Inflammatory macrophage treated with lipopolysaccharide for 4 hours (primary cell): Measurements from ENCODE around the gene PMAIP1.
"Not testable (repeated sequence)": the region's sequence is repeated elsewhere in the genome, so short reads cannot be mapped to it uniquely, and the experiment has no call there.

Experiments
- DNase-seq: peaks from one replicate; pipeline ENCODE4 v3.0.0-alpha.2; 2020

The PMAIP1 gene

DNA sequence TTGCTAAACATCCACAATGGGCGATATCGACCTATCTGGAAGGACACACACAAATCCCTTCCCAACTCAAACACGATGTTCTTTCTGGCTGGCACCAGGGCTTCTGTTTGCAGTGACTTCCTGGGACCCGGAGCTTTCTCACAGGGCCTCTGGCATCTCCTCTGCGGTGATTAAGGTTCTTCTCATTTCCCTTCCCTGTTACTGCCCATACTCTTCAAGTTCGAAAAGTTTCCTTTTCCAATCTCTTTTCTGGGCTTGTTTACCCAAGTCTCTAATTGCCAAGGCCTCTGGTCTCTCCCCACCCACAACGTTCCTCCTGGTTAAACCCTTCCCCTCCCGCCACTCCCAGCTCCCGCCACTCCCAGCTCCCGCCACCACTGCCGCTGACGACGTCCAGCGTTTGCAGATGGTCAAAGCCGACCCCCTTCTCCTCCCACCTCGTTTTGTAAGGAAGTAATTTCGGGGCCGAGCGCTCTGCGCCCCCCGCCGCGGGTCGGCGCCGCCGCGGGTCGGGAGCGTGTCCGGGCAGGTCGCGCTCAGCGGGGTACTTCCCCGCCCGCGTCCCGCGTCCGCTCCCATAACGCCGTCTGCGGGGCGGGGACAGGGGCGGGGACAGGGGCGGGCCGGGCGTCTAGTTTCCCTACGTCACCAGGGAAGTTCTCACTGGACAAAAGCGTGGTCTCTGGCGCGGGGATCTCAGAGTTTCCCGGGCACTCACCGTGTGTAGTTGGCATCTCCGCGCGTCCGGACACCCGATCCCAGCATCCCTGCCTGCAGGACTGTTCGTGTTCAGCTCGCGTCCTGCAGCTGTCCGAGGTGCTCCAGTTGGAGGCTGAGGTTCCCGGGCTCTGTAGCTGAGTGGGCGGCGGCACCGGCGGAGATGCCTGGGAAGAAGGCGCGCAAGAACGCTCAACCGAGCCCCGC, at the start of gene PMAIP1:
Gene PMAIP1 (plus strand): TSS at position 699 of the 924 bp plus-strand sequence. CDS start 182 bp downstream, at position 881.
- DNase-seq, result peak; percentile 94

DNA sequence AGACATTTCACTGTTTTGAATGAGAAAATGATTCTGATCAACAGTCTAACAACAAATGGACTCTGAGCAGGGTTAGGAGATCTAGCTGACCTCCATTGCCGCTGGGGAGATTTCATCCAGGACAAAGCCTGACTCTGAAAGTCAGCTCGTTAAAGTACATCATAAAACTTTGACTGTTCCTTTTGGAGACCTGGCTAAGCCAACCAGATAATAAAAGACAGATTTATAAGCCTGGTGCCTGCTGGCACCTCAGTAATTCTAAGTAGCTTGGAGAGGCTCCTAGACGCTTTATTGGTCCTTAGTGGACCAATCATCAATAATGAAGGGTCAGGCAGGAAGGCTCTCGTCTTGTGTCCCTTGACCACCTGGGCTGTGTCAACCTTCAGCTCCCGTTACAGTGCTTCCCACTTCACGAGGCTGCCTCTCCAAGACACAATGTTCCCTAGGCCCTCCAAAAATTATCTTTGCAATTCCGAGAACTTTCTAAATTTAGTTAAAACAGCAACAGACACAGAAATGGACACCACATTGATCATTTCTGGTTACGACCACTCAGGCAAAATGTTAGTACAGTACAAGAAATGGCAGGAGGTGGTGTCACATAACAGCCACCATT, 47.9 kb upstream of the PMAIP1 start:
- no peak for DNase-seq

DNA sequence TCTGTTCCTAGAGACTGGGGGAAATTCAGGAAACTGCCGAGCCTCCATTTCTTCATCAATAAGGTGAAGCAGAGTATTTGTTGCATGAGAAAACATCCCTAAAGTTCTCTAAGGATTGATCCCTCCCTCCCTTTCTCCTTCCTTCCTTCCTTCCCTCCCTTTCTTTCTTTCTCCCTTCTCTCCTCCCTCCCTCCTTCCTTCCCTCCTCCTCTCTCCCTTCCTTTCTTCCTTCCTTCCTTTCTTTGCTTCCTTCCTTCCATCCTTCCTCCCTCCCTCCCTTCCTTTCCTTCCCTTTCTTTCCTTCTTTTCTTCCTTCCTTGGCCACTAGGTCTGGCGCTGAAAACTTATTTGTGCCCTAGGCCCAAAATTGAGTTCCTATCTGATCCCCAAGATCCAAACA, 47.2 kb upstream of the PMAIP1 start:
- DNase-seq, result no peak

DNA sequence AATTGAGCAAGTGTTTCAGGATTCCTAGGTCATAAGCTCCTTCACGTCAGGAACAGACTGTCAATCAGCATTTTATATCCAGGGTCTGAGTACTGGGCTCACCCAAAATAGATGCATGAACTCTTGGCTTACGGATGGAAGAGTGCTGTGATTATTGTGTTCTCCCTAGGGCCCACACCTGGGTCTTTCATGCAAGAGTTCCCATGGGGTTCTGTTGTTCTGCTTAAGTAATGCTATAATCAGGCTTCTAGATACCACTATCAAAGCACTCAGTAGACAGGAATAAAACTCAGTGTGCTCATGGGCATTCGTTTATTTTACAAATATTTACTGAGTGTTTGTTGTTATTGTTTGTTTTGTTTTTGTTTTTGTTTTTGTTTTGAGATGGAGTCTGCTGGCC, 46.4 kb upstream of the PMAIP1 start:
- DNase-seq, result no peak

DNA sequence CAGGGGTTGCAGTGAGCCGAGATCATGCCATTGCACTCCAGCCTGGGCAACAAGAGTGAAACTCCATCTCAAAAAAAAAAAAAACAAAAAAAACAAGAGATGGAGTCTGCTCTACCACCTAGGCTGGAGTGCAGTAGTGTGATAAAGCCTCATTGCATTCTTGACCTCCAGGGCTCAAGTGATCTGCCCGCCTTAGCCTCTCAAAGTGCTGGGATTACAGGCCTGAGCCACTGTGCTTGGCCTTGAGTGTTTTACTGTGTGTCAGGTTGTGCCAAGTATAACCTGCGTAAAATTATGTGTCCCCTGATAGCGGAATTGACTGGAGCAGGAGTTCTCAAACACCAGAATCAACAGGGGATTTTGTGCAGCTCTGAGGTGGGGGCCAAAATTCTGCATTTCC, 45.8 kb upstream of the PMAIP1 start:
- not testable (repeated sequence) for DNase-seq

DNA sequence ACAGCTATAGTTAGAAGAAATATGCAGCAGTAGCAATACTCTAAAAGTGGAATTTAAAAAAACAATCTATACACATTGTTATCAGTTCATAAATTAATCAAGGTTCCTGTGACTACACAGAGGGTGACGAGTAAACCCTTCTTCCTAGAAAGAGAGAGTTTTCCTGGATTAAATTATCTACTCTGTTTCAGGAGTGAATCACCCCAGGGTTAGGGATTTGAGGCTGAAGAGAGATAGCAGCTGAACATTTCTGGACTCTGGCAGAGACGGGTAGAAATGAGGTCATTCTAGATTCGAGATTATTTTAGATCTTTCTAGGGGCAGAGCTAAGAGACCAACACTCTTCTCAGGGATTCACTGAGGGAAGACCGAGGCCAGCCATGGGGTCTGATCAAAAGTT, 38.8 kb upstream of the PMAIP1 start:
- DNase-seq, result no peak

DNA sequence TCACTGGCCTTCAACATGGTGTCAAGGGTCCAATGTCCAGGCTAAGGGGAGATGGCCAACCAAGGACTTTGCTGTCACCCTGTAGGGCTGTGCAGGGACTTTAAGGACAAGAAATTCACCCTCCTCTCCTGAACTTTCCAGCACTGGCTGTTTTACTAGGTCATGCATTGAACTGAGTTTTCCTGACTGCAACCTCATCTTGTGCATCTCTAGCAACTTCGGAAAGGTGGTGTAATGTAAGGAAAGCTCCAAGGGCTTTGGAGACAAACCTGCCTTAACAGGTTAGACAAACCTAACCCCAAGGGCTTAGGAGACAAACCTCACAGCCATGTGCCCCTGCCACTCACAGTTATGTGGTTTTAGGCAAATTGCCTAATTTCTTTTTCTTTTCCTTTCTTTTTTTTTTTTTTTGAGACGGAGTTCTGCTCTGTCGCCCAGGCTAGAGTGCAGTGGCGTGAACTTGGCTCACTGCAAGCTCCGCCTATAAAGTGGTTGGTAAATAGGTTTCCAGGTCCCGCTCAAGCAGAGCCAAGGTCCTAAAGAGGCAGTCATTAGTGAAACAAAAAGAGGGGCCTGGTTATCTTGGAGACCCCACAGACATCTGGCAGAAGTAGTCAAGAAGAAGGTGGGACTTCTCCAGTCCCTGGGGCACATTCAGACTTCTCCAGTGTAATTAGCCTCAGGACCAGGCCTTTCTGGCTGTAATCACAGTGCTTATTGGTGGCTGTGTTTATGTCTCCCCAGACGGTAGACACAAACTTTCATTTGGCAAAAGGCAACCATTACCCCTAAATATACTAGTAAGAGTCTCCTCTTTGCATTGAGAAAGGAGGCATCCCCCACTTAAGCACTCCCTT, 37.6 kb upstream of the PMAIP1 start:
- no peak for DNase-seq

DNA sequence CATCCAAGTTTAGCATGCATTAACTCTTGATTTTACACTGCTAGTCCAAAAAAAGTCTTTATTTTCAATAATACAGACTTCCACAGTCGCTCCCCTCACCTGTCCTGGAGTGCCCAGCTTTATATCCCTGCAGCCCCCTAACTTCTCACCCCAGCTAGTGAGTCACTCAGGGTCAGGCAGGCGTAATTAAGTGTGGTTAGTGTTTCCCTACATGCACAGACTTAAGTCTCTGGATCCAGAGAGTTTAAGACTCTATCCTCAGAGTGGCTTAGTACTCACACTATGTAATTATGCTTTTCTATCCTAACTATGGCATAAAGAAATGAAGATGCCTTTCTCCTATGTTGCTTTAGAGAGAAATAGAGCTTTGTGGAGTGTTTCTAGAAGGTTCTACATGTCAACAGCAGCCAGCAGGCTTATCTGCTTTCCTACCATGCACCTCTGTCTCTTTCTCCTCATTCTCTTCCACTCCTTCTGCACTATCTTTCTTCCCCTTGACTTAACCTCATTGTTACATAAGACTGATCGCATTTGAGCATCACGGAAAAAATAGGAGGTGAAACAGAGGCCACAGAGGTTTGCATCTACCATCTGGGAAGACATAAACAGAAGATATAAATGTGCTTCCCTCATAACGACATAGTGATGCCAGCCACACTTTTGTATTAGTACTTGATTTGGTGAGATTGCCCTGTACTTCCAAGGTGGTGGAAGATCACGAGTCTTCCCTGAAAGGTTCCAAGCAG, 34.4 kb upstream of the PMAIP1 start:
- no peak for DNase-seq

DNA sequence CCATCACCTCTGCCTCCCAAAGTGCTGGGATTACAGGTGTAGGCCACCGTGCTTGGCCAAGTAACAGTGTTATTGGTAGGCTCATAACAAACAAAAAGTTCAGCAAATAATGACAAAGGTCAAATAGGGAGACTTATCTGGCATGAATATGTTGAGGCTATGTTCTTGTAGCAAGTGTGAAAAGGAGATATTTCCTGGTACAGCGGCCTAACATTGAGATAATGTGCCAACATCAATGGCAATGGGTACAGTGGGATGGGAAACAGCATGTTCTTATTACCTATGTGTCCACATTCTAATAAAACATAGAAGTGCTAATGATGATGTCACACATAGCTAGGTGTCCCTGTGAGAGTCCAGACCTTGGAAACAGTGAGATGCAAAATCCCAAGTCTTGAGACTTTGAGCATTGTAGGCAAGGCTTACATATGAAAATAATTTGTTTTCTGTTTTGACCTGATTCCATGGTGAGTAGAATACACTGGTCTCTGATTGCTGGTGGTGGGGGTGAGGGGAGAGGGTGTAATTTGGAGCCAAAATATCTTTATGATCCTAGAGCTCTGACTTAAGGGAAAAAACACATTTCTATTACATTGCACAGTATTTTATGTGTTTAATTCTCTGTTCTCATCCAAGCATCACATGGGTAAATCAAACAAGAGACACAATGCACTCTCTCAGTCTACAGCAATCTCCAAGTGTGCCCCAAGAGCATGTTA, 33.1 kb upstream of the PMAIP1 start:
- no peak for DNase-seq

DNA sequence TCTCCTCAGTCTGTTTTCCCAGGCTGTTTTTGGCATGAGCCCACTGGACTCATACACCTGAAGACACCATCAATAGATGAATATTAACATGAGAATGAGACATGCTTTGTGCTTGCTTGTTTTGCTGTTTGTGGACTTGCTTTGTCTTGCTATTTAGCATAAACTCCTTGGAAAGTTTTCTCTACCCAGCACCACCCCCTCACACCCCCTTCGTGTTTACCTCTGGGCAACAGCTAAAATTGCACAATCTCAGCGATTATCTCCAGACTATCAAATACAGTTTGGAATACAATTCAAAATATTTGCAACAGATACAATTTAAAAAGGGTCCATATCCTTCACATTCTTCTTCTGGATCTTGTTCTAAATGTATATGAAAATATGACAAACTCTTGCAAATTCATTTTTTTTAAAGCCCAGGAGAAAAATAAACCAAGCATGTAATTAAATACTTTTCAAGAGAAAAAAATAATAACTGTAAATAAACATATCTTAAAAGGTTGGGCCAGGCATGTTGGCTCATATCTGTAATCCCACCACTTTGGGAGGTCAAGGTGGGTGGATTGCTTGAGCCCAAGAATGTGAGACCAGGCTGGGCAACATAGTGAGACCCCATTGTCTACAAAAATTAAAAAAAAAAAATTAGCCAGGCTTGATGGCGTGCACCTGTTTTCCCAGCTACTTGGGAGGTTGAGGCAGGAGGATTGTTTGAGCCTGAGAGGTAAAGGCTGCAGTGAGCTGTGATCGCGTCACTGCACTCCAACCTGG, 32.3 kb upstream of the PMAIP1 start:
- no peak for DNase-seq

DNA sequence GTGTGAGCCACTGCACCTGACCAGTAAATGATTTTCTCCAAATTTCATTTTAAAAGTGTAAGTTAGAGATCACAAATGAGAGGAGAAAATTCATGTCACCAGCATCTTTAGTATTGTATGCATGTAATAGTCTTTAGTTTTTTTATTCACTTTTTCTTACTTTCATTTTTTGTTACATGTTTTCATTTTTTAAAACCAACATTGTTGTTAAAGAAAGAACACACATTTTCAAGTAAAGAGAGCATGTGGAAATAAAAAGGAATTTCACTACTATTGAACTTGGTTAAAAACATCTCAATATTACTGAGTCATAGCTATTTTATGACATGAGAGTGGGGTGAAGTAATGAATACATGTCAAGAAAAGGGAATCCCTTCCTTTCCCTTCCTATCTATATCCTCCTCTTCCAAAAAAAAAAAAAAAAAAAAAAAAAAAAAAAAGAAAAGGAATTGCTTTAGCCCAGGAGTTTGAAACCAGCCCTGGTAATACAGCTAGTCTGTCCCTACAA, 29.1 kb upstream of the PMAIP1 start:
- no peak for DNase-seq

DNA sequence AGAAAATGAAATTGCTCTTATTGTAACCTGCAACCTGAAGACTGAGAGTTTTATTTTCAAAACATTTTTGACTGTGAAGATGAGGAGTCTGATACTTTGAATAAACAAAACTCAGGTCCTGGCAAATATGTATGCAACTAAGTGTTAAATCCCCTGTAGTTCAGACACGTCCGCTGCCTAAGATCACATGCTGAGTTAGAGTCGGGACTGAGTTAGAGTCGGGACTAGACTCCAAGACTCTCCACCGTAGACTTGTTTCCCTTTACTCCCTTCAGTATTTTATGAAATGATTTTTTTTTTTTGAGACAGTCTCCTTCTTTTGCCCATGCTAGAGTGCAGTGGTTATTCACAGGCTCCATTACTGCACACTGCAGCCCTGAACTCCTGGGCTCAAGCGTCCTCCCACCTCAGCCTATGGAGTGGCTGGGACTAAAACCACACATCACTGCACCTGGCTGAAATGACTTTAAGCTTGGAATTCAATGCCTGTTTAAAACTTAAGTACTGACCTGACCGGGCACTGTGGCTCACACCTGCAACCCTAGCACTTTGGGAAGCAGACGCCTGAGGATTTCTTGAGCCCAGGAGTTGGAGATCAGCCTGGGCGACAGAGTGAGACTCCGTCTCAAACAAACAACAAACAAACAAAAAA, 28.0 kb upstream of the PMAIP1 start:
- DNase-seq, result no peak

DNA sequence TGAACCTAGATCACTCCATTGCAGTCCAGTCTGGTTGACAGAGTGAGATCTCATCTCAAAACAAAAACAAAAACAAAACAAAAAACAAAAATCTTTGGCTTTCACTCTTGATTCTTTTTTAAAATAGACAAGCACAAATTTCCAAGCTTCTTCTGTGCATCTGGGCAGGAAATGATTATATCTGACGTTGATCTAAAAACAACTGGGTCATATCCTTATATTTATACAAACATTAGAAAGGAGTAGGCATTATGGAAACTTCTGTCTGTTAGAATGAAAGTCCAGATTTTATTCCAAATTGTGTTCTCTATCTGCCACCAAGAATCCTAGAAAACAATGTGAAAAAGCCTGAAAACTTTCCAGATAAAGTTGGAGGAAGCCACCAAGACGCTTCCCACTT, 26.2 kb upstream of the PMAIP1 start:
- DNase-seq, result peak; percentile 17

DNA sequence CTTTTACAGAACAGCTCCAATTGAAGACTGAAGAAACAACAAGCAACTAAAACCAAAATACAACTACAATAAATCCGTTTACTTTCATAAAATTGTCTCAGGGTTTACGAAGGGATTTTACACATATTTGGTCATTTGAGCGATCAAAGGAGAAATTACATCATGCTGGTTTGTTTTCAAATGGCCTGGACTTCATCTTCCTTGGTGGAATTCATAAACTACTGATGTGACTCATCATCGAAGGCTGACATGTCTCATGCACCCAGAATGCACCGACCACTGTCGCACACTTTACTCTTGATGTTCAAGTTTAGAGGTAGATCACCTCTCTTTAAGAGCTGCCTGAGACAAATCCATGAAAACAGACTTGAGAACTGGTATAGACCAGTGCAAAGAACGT, 25.6 kb upstream of the PMAIP1 start:
- DNase-seq, result peak; percentile 75

DNA sequence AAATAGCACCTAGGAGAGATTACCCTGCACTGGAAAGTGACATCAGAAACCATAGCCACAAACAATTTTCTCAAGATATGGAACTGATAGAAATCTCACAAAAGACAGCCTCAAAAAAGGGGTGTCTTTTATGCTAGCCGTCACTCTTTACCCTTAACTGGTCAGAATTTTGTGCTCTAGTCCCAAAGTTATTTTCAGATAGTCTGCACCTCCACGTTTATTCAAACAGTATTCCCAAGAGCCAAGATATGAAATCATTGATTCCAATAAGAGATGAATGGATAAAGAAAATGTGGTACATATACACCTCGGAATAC, 23.5 kb upstream of the PMAIP1 start:
- DNase-seq, result no peak

DNA sequence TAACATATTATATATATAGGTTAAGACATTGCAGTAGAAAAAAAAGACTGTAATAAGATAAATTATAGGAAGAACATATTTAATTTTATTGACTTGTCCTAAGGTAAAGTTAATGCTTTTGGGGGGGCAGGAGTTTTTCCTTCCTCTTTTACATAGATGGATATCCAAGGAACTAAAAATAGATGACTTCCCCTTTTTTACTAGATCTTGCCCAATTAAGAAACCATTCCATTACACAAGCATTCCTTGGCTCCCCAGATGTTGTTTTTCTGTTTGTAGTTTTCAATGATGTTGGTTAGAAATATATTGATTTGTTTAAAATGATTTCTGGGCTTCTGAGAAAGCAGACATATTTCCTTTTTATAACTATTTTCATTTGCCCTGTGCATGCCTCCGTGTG, 22.4 kb upstream of the PMAIP1 start:
- peak; percentile 86 for DNase-seq

DNA sequence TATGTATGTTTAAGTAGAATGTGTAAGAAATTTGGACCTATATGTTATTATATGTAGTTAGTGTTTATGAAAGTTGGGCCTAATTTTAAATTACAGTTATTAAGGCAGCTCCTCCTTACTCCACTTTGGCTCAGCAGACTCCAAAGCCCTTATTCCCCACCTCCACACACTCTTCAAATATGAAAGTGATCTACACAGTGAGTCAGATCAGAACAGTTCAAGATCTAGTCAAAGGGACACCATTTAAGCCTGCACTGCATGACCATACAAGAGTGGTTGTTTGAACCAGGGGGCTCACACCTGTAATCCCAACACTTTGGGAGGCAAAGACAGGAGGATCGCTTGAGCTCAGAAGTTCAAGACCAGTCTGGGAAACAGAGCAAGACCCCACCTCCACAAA, 21.2 kb upstream of the PMAIP1 start:
- DNase-seq, result peak; percentile 64

DNA sequence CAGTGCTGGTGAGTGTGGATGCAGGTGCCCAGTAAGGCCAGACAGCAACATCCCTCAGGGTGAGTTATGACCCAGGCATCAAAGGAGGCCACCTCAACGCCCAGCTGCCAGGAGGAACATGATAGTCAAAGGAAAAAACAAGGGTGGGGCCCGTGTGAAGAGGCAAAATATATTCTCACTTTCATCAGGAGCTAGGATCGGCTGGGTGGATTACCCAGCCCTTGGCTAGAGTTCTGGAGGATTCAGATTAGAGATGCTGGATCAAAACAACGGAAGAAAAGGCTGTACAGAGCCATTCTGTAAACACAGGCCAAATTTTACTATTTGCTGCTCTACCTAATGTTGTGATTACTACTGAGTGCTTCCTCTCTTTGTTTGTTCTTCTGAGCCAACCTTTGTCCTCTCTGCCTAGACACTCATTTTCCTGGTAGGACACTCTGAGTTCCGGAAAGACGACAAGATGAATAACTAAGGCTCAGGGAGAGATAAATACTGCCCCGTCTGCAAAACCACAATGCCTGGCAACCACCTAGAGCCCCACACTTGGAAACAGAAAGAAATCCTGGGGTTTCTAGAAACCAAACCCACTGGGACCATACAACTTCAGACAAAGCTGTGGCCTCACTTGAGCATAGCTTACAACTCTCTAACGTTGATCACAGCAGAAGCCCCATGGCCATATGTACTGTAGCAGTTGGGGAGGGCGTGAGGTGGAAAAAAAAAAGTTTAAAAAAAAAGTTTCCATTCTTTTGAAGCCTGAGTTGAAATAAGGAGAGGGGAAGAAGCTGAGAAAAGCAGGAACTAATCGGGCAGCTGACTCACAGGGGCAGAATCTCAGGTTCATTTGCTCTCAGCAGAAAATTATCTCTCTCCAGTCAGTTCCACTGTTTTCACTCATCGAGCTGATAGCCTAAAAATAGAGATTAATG, 17.8 kb upstream of the PMAIP1 start:
- DNase-seq, result peak; percentile 79

DNA sequence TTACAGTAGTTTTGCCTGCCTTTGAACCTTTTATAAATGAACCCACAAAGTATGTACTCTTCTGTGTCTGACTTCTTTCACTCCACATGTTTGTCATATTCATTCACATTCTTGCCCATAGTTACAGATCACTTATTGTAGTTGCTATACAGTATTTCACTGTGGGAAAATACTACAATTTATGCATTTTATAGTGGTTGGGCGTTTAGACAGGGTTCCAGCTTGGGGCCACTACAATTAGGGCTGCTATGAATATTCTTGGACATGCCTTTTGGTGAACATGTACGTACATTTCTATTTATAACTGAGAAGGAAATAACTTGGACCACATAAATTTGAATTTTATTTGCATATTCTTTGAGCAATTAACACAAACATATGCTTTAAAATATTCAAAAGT, 15.4 kb upstream of the PMAIP1 start:
- DNase-seq, result no peak
